ENCODE data around the gene ATAD2B.
"Not testable (repeated sequence)": the region's sequence is repeated elsewhere in the genome, so short reads cannot be mapped to it uniquely, and the experiment has no call there.

The ATAD2B gene

DNA sequence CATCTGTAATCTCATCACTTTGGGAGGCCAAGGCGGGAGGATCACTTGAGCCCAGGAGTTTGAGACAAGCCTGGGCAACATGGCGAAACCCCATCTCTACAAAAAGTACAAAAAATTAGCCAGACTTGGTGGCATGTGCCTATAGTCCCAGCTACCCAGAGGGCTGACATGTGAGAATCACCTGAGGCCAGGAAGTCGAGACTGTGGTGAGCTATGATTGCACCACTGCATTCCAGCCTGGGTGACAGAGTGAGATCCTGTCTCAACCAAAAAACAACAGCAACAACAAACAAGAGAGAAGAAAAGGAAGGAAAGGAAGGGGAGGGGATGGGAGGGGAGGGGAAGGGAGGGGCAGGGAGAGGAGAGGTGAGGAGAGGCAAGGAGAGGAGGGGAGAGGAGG, 203.9 kb downstream of the ATAD2B start:
- not testable (repeated sequence) for DNase-seq

DNA sequence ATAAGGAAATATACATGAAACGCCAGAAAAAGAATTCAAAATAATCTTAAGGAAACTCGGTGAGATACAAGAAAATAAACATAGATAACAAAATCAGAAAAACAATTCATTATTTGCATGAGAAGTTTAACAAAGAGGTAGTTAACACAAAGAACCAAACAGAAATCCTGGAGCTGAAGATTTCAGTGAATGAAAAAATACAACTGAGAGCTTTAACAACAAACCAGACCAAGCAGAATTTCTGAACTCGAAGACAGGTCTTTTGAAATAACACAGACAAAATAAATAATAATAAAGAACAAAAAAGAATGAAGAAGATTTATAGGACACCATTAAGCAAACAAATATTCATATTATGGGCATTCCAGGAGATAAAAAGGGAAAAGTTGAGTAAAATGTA, 204.7 kb downstream of the ATAD2B start:
- no peak for DNase-seq

DNA sequence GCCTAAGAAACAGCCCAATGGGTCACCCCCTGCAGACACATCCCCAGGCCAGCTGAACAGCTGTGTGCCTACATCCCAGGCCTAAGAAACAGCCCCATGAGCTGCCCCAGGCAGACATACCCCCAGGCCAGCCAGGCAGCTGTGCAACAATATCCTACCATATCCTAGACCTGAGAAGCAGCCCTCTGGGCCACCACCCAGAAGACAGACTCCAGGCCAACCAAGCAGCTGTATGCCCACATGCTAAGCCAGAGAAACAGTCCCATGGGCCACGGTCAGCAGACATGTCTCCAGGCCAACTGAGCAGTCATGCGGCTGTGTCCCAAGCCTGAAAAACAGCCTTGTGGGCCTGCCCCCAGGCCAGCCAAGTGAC, 205.5 kb downstream of the ATAD2B start:
- no peak for DNase-seq

DNA sequence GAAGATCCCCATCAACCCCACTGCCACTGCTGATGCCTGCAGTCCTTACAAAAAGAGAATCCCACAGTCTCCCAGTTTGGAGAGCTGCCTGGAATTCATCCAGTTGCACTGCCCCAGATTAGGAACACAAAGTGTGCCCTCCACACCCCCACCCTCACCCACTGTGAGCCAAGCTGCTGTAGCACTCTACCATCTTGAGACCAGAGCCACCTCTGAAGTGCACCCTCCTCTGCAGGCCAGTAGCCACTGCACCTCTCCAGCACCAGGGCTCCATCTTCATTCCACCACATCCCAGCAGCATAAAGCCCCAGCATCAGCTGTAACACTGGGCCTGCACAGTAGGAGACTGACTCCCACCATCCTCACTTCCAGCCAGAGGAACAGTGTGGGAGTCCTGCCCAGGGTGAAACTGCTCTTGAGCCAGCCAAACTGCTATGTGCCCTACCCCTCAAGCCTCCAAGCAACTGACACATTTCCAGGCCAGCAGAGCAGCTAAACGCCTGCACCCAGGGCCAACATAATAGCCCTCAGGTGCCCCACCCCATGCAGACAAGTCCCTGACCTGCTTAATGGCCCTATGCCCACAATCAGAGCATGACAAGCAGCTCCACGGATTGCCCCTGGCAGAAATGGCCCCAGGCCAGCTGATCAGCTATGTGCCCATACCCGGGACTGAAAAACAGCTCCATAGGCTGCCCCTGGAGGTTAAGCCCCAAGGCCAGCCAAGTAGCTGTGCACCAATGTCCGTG, 206.0 kb downstream of the ATAD2B start:
- no peak for DNase-seq

DNA sequence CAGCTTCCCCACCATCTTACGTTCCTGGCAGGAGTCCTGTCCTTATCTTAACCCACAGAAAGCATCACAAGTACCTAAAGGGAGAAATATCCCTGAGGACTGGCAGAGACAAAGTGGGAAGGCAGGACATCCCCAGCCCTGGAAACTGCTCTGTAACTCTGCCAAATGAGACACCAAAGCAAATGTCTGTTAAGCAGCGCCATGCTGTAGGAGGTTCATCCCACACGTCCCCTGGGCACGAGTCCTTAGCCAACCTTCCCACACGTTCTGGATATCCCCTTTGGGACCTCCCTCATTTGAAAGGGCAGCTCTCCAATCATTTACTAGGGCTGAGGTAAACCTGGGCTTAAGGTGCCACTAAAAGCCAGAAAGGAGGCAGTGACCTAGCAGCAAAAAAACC, 207.2 kb downstream of the ATAD2B start:
- DNase-seq: no peak

DNA sequence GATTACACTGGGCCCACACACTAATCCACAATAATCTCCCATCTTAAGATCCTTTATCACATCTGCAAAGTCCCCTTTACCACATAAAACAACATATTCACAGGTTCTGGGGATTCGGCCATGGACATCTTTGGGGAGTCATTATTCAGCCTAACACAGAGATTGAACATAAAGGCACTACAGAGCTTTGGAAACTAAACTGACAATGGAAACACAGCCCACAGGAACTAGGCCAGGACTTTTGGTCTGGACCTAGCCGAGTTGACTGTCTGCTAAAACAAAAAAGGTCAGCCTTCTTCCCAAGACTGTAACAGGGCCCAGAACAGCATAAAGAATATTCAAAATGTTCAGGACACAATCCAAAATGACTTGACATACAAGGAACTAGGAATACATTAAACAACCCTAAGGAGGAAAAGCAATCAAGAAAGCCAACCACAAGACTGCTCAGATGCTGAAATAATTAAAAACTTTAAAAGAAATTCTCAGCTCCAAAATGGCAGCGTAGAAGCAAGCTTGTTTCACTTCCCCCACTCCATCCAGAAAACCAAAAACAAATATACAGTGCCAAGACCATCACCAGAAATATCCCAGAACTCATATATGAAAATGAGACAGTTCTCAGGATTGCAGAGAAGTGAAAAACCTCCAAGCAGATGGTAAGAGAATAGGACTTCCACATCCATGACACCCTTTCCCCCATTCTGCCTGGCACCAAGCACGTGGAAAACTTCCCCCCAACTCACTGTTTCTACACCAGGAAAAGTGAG, 207.8 kb downstream of the ATAD2B start:
- no peak for DNase-seq

DNA sequence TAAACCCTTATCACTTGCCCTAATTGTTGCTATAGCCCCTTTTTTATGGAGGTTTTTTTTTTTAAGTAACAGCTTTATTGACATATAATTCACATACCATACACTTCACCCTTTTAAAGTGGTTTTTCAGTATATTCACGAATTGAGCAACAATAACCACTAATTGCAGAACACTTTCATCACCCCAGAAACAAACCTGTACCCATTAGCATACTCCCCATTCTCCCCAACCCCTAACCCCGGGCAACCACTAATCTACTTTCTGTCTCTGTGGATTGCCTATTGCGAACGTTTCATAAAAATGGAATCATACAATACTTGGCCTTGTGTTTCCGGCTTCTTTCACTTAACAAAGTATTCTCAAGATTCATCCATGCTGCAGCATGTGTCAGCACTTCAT, 213.6 kb downstream of the ATAD2B start:
- DNase-seq: no peak

DNA sequence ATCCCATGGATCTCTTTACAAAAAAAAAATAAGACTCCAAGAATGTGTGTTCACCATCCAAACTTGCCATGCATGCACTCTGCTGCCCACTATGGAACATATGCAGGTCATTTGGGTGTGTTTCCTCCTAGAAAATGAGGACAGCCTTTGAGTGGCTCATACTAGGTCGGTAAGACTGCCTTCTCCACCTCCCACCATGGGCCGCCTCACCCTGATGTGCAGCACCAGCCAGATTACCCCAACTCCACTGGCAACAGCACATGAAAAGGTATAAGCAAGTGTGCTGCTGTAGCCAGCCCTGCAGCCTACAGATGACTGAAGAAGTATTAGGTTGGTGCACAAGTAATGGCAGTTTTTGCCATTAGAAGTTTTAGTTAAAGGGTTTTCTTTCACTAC, 214.2 kb downstream of the ATAD2B start:
- DNase-seq: no peak

DNA sequence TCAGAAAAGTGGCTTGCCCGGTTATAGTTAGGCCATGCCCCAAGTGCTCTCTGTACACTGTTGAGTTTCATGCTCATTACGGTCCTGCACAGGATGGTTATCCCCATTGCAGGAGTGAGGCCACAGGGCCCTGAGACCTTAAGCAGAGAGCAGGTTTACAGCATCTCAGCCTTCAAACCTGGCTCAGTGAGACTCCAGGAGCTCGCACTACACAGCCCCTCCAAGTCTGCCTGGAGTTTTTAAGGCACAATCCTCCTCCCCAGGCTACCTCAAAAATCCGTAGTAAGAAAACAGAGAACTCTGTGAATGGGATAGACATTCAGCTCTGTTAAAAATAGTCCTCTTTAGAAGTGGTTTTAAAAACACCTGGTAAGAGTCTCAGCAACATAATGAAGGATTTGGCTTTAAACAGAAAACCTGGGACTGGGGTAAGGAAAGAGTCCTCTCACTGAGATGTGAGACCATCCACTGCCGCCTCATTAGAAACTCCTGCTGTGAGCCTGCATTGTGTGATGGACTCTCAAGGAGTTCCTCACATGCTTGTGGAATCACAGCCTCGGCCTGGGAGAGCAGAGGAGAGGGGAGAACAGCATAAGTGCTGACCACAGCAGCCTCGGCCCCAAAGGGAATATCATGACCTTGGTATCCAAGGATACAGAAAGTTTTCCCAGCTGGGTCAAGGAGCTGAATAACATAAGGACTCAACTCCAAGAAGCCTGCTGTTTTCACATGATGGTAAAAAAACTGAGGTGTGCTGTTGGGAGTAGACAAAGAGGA, 214.8 kb downstream of the ATAD2B start:
- DNase-seq: no peak

DNA sequence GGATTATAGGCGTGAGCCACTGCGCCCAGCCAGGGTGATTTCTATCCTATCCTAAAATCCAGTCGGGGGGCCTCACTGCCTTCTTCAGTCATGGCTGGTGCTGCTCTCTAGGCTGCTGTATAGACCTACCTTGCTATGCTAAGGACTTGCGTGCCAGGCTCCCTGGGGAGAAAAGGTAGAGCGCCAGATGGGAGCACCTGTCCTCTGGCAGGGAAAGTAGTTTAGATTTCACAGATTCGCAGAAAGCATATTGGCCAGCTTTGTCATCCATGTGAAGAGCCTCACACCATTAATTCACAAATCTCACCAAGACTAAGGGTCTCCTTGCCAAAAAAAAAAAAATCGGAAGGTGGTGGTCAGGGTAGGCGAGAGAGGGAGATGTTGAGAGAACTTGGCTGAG, 217.6 kb downstream of the ATAD2B start:
- DNase-seq: no peak

DNA sequence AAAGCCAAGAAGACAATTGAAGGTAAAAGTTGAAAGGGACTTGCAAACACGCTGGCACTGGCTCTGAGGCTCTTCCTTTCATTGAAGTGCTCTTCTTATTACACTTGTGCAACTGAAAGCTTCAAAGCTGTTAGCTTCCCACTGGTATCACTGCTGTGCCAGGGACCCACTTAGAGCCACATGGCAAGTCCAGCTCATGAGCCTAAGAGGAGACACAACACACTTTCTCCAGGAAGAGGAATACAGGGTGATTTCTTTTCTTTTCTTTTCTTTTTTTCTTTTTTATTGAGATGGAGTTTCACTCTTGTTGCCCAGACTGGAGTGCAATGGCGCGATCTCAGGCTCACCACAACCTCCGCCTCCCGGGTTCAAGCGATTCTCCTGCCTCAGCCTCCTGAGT, 218.2 kb downstream of the ATAD2B start:
- no peak for DNase-seq

DNA sequence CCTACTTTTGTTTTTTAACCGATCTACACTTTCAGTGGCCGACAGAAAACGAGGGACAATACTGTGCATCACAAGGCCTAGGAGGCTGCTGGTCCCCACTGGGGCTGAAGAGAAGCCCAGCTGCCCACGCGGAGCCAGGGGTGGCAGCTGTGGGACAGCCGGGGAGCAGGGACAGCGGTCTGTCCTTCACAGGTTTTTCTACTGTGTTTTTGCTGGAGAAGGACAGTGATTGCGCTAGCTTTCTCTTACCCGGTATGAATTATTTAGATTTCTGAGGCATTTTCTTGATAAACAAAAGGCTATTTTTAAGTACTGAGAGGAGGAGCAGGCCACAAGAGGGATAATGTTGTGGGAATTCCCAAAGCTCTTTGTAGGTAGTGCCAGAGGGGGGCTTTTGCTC, 219.8 kb downstream of the ATAD2B start:
- no peak for DNase-seq

DNA sequence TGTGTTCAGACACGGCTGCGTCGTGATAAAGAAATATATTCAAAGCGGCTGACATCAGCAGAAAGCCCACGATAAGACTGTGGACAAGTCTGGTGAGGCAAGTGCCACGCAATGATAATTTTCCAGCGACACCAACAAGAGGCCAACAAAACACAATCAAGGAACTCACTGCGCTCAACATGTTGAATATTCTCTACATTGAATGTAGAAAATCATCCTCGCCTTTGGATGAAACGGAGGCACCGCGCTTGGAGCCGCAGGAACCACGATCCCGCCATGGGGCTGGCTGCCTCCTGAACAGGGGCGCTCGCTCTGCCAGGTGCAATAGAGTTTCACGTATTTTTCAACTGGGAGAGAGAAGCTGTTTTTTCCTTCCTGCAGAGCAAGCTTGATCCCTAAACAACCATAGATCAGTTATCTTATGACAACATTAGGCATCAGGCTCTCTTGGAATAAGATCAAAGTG, 220.3 kb downstream of the ATAD2B start:
- DNase-seq: no peak

DNA sequence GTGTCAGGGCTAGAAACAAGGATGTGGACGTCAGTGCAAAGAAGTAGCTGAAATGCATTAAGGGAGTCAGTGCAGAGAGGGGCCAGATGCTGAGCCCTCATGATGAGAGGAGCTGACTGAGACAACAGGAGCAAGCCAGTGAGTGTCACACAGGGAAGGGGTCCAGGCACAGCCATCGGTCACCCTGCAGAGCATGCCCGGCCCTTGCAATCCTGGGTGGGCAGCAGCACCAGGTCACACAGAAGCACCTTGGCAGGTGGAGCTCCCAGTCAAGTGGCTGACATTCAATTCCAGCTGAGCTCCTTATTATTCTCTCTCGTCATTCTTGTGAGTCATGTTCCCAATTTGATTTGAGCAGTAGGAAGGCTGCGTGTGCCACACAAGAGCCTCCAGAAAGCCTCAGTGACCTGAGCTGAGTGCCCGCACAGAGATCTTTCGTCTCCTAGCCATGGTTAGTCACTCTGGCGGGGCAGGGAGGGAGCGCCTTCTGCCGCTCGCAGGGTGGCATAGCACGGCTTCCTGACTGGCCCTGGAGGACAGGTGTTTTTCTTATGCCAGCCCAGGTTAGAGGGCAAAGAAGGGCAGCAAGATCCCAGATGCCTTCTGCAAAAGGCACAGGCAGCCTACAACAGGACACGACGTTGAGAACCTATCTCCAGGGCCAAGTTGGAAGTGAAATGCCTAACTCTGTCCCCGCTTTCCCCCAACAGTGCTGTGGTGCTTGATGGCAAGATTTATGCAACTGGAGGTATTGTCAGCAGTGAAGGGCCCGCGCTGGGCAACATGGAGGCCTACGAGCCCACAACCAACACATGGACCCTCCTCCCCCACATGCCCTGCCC, 220.9 kb downstream of the ATAD2B start:
- DNase-seq: no peak

DNA sequence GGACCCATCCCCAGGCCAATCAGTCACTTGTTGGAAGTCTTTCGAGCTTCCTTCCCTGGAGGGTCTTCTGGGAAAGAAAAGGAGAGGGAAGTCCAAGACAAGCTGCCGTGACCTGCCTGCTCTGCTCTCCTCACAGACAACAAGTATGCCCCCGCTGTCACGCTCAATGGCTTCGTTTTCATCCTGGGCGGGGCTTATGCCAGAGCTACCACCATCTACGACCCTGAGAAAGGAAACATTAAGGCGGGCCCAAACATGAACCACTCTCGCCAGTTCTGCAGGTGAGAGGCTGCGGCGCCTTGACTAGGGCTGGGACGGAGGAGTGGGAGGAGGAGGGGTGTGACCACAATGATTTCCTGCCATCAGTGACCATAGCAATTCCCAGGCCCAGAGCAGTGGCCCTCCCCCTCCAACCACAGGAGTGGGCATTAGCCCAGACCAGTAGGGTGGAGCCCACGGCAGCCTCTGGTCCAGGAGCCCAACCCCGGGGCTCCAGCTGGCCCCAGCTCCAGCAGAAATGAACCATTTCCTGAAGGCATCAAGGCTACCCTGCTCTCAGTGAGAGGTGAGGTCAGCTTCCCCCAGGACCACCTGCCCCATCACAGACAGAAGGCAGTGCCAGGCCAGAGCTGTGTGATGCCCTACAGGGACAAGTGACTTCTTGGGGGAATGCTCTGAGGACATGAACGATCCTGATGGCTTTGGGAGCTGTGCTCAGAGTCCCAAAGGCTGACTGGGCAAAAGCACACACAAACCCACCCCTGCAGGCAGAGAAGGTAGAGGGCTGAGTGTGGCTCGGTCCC, 223.1 kb downstream of the ATAD2B start:
- no peak for DNase-seq

DNA sequence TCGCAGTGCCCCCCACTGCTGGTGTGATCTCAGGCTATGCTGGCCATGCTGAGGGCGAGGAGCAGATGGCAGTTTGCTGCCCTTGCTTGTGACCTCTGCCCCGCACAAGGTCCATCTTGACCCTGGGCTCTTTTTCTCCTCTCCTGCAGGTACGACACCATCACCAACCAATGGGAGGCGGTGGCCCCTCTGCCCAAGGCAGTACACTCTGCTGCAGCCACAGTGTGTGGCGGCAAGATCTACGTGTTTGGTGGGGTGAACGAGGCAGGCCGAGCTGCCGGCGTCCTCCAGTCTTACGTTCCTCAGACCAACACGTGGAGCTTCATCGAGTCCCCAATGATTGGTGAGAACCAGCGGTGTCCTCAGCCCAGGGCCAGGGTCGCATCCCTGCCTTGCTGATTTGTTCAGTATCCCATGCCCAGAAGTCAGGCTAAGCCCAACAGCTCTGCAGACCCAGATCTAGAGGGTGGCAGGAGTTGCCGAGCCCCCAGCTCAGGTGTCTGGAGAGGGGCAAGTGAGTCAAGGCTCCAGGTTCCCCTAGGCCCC, 223.8 kb downstream of the ATAD2B start:
- DNase-seq: no peak

DNA sequence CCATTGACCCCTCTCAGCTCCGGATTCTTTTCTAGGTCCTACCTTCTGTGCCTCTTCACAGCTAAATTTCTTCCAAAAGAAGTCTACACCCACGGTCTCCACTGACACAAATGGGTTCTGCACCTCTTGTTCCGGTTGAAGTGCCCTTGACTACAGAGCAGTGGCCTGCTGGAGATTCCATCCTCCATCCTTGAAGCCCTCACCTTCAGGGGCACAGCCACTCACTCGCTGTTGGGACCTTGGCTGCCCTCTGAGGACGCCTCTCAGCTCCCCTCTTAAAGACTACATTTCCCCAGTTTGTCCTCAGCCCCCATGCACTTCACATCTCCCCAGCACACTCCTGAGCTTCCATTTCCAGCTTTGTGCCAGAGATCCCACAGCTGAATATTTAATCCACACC, 226.3 kb downstream of the ATAD2B start:
- no peak for DNase-seq

DNA sequence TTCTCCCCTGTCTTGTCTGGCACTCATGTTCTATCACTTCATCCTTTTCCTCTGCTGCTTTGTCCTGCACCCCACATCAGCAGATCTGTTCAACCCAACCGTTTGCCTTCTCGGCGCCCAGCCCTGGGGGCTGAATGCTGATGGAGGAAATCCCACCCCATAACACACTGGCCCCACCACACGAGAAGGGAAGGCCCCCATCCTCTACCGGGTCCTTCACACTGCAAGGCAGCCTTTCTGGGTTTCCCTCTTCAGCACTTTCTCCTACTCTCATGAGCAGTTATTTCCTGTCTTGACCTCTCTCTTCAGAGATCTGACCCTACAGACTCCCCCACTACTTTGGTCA, 227.4 kb downstream of the ATAD2B start:
- DNase-seq: no peak

DNA sequence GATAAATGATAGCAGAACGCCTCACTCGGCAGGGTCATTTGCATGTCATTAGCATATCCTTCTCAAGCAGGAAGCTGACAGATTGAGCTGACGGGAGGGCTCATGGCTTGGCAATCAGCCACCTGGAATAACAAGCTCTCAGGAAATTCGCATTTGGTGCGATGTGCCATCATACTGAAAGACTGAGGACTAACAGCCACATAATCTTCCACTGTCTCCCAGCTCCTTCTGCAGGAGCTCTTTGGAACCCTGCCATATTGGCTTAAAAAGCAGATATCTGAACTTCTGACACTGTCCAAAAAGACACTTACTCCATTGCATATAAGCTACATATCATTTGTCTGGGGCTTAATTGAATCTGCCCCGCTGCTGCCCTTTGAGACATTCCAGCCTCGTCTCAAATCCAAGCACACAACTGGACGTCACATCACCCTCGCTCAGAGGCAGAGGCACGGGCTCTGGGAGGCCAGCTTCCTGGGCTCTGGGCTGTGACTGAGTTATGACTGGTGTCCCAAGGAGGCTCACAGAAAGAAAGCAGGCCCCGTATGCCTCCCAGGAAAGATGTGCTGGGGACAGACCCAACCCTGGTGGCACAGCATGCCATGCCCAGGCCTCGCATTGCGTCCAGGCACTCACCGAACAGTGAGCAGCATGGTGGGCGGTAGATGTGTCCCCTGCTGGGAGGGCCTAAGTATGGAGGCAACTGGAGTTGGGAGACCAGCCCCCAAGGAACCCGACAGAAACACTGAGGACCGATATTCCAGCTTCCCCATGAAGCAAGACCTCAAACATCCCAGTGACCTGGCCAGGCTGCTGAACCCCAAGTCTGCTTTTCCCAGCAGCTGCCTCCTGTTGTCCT, 228.0 kb downstream of the ATAD2B start:
- DNase-seq: no peak
